H7 (cell line): ENCODE results near the gene STMN1. TPM values are rescaled to one million over a fixed set of nuclear protein-coding genes. Genes with fewer than 3 reads are reported as not detected.

Experiments
- DNase-seq: peaks from one replicate; pipeline ENCODE4 v3.0.0; 2012
- H3K27me3 ChIP-seq: 2 replicates; pipeline ENCODE4 v1.6.0; 2011; ENCODE audit warnings: mild to moderate bottlenecking, low read length; ENCODE audit not compliant: control insufficient read depth, insufficient read depth
- H3K36me3 ChIP-seq: replicated peaks from 2 replicates; pipeline ENCODE4 v1.5.1; 2011; ENCODE audit warnings: low read length; ENCODE audit not compliant: control insufficient read depth, insufficient read depth
- H3K4me3 ChIP-seq: 2 replicates; pipeline ENCODE4 v1.5.1; 2011; ENCODE audit warnings: low read depth, mild to moderate bottlenecking, control low read depth, low read length, moderate library complexity; ENCODE audit not compliant: insufficient read depth
- total RNA-seq: library from RNA; depleted of rRNA; stranded (reverse); fragments of >200 nt; shearing (Covaris generic); gene quantifications from 2 replicates; pipeline ENCODE4 v1.2.3, GENCODE V29; 2014

The STMN1 gene
- total RNA-seq, 1 experiment from 2014 or later, result 484 TPM

DNA sequence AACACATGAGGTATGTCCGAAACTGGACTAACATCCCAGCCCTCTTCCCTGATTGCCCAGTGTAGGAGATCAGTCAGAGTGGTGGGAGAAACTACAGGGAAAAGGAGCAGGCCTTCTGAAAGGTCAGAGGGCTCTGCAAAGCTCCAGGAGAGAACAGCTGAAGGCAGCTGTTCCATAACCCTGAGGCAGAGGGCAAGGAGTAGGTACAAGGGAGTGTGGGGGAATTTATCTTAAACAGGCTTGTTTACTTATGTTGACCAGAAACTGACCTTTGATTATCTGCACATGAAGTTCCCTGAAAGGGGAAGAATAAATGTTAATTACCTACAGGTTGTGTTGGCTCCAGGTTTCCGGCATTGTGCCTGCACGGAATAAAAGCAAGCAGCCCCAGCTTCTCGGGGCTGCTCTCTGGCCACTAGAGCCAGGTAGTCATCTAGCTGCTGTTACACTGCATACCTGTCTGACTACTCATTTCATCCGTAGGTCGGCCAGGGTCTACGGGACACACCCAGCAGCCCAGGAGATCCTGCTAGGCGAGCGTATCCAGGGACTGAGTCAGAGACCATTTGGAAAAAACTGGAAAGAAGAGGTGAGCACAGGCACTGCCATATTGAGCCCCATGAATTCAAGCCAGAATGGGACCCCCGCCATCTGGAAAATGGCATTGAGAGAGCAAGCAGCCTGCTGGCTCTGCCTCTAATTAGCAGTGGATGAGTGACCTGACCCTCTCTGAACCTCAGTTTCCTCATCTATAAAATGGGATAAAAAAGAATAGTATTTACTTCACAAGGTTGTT lies 15.8 kb downstream of the STMN1 start:
- DNase-seq, result no peak
- H3K27me3 ChIP-seq, result no peaks in the 10 kb centered on the region
- H3K4me3 ChIP-seq, result no peak overlapping the region
- no peaks in the 10 kb centered on the region; the same call in 1 of the 2 replicates for H3K36me3 ChIP-seq

- Histone ChIP-seq H3K36me3 (no peaks in the 10 kb centered on the region; the same call in 1 of the 2 replicates), H3K27me3 (no peaks in the 10 kb centered on the region), H3K4me3 (no peak overlapping the region)
- no peak for DNase-seq
Observed at GRCh38 chr1:25889470-25889869, 16.7 kb downstream of the STMN1 start.

- DNase-seq, result no peak
- Histone ChIP-seq H3K4me3 (no peak overlapping the region), H3K36me3 (no peaks in the 10 kb centered on the region), H3K27me3 (no peaks in the 10 kb centered on the region)
Observed at GRCh38 chr1:25888426-25888987, 17.7 kb downstream of the STMN1 start.

DNA sequence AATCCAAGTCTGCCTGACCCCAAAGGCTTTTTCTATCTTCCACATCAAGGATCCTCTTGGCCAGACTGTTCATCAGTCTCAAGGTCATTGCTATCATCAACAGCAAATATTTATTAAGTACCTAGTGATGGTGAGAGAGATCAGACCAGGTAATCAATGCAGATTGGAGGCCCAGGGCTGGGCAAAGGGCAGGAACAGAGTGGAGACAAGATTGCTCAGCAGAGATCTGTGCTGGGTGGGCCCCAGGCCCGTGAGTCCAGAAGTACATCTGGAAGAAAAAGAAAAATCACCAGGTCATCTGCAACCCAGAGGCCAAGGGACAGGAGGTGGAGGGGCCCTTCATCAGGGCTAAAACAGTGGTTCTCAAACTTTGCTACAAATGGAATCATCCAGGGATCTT lies 20.6 kb downstream of the STMN1 start:
- no peak for DNase-seq
- Histone ChIP-seq H3K36me3 (no peaks in the 10 kb centered on the region), H3K4me3 (no peak overlapping the region)

DNA sequence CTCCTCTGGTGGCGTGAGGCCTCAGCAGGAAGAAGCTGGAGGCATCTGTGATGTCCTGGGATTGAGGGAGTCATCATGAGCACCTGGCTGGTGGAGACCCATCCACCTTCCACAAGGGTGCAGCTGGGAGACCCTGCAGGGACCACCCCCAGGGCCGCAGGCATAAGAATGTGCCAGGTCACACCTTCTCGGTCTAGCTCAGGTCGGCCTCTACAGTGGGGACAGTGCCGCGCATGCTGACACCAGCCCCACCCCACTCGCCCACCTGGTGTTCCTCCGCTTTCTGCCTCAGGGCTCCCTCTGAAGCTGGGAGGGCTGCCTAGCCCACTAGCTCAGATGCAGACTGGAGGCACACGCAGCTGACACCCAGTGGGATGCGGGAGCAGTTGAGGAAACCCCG lies 25.0 kb downstream of the STMN1 start:
- Histone ChIP-seq H3K4me3 (no peak overlapping the region), H3K27me3 (no peaks in the 10 kb centered on the region; the same call in none of the 2 replicates)
- peak; percentile 32 for DNase-seq

More for the DNA sequence above, 20.6 kb downstream of the STMN1 start:
- H3K27me3 ChIP-seq, result no peaks in the 10 kb centered on the region; the same call in 1 of the 2 replicates

DNA sequence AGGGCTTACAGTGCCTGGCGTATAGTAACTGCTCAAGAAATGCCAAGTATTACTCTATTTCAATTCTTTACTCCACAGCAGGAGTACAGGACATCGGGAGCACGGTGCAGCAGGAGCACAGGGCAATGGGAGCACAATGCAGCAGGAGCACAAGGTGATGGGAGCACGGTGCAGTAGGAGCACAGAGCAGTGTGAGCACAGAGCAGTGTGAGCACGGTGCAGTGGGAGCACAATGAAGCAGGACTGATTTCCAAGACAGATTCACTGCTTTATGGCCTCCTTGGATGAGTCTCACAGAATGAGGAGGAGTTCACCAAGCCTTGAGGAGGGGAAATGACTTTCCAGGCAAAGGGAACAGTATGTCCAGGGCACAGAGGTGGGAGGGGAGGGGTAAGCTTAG lies 25.7 kb downstream of the STMN1 start:
- Histone ChIP-seq H3K27me3 (no peaks in the 10 kb centered on the region; the same call in none of the 2 replicates), H3K4me3 (no peak overlapping the region)
- DNase-seq, result peak; percentile 13

More for the DNA sequence above, 25.0 kb downstream of the STMN1 start:
- H3K36me3 ChIP-seq, result no peaks in the 10 kb centered on the region

GRCh38 chr1:25879675-25880074 lies 26.5 kb downstream of the STMN1 start:
- DNase-seq, result no peak

More for the DNA sequence above, 25.7 kb downstream of the STMN1 start:
- H3K36me3 ChIP-seq, result no peaks in the 10 kb centered on the region

GRCh38 chr1:25878690-25879089 lies 27.5 kb downstream of the STMN1 start:
- Histone ChIP-seq H3K36me3 (no peaks in the 10 kb centered on the region), H3K4me3 (no peak overlapping the region), H3K27me3 (peaks cover 2% of the 10 kb centered on the region)
- DNase-seq, result no peak

More at GRCh38 chr1:25879675-25880074, 26.5 kb downstream of the STMN1 start:
- Histone ChIP-seq H3K36me3 (no peaks in the 10 kb centered on the region), H3K4me3 (no peak overlapping the region), H3K27me3 (no peaks in the 10 kb centered on the region; the same call in none of the 2 replicates)

- H3K27me3 ChIP-seq, result peaks cover 2% of the 10 kb centered on the region
- no peak overlapping the region for H3K4me3 ChIP-seq
Observed at GRCh38 chr1:25877155-25877554, 29.1 kb downstream of the STMN1 start.

GRCh38 chr1:25876693-25877077 lies 29.5 kb downstream of the STMN1 start:
- no peak for DNase-seq
- H3K27me3 ChIP-seq, result peaks cover 2% of the 10 kb centered on the region
- no peaks in the 10 kb centered on the region for H3K36me3 ChIP-seq
- H3K4me3 ChIP-seq, result no peak overlapping the region

More at GRCh38 chr1:25877155-25877554, 29.1 kb downstream of the STMN1 start:
- no peaks in the 10 kb centered on the region for H3K36me3 ChIP-seq
- no peak for DNase-seq

DNA sequence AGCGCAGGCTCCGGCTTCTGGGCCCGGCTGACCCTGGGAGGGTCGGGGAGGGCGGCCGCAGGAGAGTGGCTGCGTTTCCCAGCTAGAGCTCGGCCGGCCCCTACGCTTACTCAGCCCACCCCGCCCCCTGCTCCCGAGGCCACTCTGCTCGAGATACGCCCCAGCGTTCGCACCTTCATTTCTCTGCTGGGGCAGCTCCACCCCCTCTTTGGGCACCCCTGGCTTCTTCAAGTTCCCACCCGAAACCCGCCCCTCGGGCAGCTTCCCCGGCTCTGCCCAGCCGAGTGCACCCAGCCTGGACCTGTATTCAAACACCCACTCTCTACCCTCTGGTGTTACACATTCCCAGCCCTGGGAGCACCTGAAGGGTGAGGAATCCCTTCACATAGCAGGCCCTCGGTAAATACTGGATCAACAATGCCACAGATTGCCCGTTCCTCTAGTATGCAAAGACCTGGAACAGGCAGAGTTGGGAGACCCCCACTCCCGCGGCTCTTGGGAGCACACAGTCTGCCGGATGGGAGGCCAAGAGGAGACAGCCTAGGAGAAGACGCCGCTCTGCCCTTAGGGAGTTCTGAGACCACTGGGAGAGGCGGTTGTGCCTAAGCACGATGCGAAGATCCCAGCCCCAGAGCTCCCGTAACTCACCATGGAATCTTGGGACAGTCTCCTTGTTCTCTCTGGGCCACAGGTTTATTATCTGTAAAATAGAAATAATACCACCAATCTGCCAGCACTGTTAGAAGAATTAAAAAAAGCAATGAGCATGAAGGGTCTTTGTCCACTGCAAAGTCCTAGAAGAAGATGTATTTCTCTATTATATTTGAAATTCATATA lies 30.1 kb downstream of the STMN1 start:
- Histone ChIP-seq H3K4me3 (peak overlapping the region; percentile 74), H3K27me3 (peaks cover 2% of the 10 kb centered on the region), H3K36me3 (no peaks in the 10 kb centered on the region)
- peak; percentile 92 for DNase-seq

- no peaks in the 10 kb centered on the region for H3K36me3 ChIP-seq
- peak; percentile 96 for DNase-seq
- peaks cover 2% of the 10 kb centered on the region for H3K27me3 ChIP-seq
- peak within 1 kb of the TSS; percentile 74 for H3K4me3 ChIP-seq
Observed at GRCh38 chr1:25875154-25875855, 30.9 kb downstream of the STMN1 start, which contains the start of gene PAQR7. Gene PAQR7, minus strand, starts transcription at chr1:25875708. Its CDS starts 11,869 bp downstream, at chr1:25863839.

- H3K4me3 ChIP-seq, result peak overlapping the region; percentile 74
- H3K27me3 ChIP-seq, result peaks cover 2% of the 10 kb centered on the region
- no peaks in the 10 kb centered on the region for H3K36me3 ChIP-seq
Observed at GRCh38 chr1:25874635-25875153, 31.5 kb downstream of the STMN1 start.

DNA sequence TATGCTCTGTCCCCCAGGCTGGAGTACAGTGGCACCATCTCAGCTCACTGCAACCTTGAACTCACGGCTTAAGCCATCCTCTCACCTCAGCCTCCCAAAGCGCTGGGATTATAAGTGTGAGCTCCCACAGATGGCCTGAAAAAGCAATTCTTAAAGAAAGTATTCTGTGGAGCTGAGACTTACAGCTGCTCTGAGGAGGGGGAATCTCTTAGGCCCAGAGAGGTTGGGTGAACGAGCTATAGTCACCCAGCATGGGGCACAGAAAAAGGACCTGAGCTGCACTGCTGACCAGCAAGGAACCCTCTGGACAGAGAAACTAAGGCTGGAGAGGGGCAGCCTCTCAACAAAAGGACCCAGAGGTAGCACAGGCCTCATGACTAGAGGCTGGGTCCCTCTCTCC lies 32.0 kb downstream of the STMN1 start:
- Histone ChIP-seq H3K4me3 (no peak overlapping the region), H3K36me3 (no peaks in the 10 kb centered on the region), H3K27me3 (peaks cover 2% of the 10 kb centered on the region)
- DNase-seq, result no peak

More at GRCh38 chr1:25874635-25875153, 31.5 kb downstream of the STMN1 start:
- DNase-seq, result peak; percentile 10
